ENCODE results near the gene ADAM15. TPM values are rescaled to one million over a fixed set of nuclear protein-coding genes. Genes with fewer than 3 reads are reported as not detected.

ADAM15 gene
- total RNA-seq, 2 donors from 2014 or later: 101 to 228 TPM

- no peak for DNase-seq
- Histone ChIP-seq H3K4me3 (no peak overlapping the region), H3K4me1 (peaks cover 51% of the 10 kb centered on the region), H3K9ac (ENCODE audit: low read depth in 2 of 2, low read length in 2 of 2) (peak overlapping the region; percentile 44 to 100), H3K9me3 (no peaks in the 10 kb centered on the region), H3K36me3 (peaks cover 13% of the 10 kb centered on the region), H3K27me3 (no peaks in the 10 kb centered on the region), H3K27ac (peak overlapping the region; percentile 94)
- TF ChIP-seq CTCF (IDR thresholded peaks at IDR 0.05): no peak
- intact Hi-C loops (cut with DNase I): no loop called here
Observed at GRCh38 chr1:155011004-155011416, 40.1 kb upstream of the ADAM15 start.

DNA sequence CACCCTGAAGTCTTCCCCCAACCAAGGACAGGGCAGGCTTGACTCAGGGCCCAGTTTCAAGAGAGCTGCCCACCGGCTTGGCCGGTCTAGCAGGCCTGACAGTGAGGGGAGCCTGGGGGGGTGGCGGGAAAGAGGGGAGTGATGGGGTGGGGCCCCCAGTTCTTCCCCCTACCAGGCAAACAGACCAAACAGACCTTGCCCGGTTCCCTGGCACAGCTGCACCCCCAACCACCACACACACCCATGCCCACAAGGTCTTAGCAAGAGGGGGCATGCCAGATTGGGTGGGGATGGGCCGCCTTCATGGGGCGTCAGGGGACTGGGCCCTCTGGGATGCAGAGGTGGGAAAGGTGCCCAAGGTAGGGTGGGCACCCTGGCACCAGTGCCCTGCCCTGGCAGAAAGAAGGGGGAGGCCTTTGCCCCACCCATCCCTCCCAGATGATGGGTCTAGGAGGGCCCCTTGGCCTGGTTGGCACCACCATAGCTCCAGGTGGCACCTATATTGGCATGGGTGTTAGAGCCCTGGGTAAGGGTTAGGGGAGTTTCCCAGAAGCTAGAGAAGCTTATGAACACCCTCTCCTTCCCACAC is 39.6 kb upstream of the ADAM15 start:
- Histone ChIP-seq H3K27me3 (no peaks in the 10 kb centered on the region), H3K36me3 (peaks cover 13% of the 10 kb centered on the region), H3K27ac (peak overlapping the region; percentile 94), H3K9me3 (no peaks in the 10 kb centered on the region), H3K4me3 (no peak overlapping the region), H3K4me1 (peaks cover 49% of the 10 kb centered on the region), H3K9ac (ENCODE audit: low read depth in 2 of 2, low read length in 2 of 2) (peak overlapping the region; percentile 44 to 100)
- intact Hi-C loops (cut with DNase I): no loop called here
- no peak for DNase-seq
- TF ChIP-seq CTCF (IDR thresholded peaks at IDR 0.05): no peak

DNA sequence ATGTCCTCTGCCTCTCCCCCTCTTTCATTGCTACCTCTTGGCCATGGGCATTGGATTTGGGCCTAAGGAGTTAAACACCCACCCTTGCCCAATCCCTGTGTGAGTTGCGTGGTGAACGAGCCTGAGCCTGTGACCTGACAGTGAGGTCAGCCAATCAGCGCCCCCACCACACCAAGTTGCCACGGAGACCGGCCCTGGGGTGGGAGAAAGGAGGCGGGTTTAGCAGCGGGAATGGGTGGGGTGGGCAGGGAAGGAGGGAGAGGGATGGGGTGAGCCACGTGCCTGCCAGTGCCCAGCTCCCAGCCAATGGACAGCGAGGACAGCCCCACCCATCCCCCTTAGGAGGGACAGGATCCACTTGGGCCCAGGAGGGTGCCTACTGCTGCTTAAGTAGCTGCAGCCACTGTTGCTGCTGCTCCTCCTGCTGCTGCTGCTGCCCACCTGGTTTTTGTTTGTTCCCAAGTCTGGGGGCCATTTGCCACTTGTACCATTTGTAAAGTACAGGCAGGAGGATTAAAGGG is 39.0 kb upstream of the ADAM15 start:
- DNase-seq: peak; percentile 92
- Histone ChIP-seq H3K9ac (ENCODE audit: low read depth in 2 of 2, low read length in 2 of 2) (peak overlapping the region in 1 of 2 donors; percentile 80), H3K4me1 (peaks cover 53% of the 10 kb centered on the region), H3K27me3 (no peaks in the 10 kb centered on the region), H3K36me3 (peaks cover 13% of the 10 kb centered on the region), H3K9me3 (no peaks in the 10 kb centered on the region), H3K4me3 (no peak overlapping the region), H3K27ac (peak overlapping the region; percentile 94)
- intact Hi-C loops (cut with DNase I): no loop called here
- TF ChIP-seq CTCF (IDR thresholded peaks at IDR 0.05): no peak

GRCh38 chr1:155012776-155013602 is 38.1 kb upstream of the ADAM15 start:
- no peak for TF ChIP-seq CTCF (IDR thresholded peaks at IDR 0.05)
- Histone ChIP-seq H3K9ac (ENCODE audit: low read depth in 2 of 2, low read length in 2 of 2) (peak overlapping the region in 1 of 2 donors; percentile 80), H3K27ac (peak overlapping the region; percentile 94), H3K27me3 (no peaks in the 10 kb centered on the region), H3K4me1 (peaks cover 52% of the 10 kb centered on the region), H3K4me3 (no peak overlapping the region), H3K9me3 (no peaks in the 10 kb centered on the region), H3K36me3 (peaks cover 13% of the 10 kb centered on the region)
- intact Hi-C loops (cut with DNase I): no loop called here
- no peak for DNase-seq

GRCh38 chr1:155013632-155014031 is 37.5 kb upstream of the ADAM15 start:
- Histone ChIP-seq H3K36me3 (peaks cover 13% of the 10 kb centered on the region), H3K9ac (ENCODE audit: low read depth in 2 of 2, low read length in 2 of 2) (peak overlapping the region in 1 of 2 donors; percentile 80), H3K9me3 (no peaks in the 10 kb centered on the region), H3K4me1 (peaks cover 51% of the 10 kb centered on the region), H3K4me3 (no peak overlapping the region), H3K27me3 (no peaks in the 10 kb centered on the region), H3K27ac (peak overlapping the region; percentile 94)
- intact Hi-C loops (cut with DNase I): no loop called here
- peak; percentile 38 for DNase-seq
- TF ChIP-seq CTCF (IDR thresholded peaks at IDR 0.05): no peak
